ENCODE data around the gene PTPRD.

- TF ChIP-seq CTCF (IDR thresholded peaks at IDR 0.05; ENCODE audit: insufficient read depth, low read length, poor library complexity, severe bottlenecking), result no peak
- no peak for TF ChIP-seq EZH2phosphoT487 (conservative IDR thresholded peaks at IDR 0.05; ENCODE audit: low read length)
Observed at GRCh38 chr9:8764051-8764450, 1848.8 kb downstream of the PTPRD start.
